Heart right ventricle (tissue), 16 donors: ENCODE results near the gene FERD3L. TPM values are rescaled to one million over a fixed set of nuclear protein-coding genes. Genes with fewer than 3 reads are reported as not detected.

Experiments
- ATAC-seq, 8 donors: fragments of 200-7000 bp; cut with Tn5 transposase; one replicate each; pipeline ENCODE4 v1.9.1; 2020; ENCODE audit warnings: mild to moderate bottlenecking in 8 of 8, moderate library complexity in 8 of 8, moderate number of reproducible peaks in 1 of 8
- DNase-seq, 2 donors: peaks; one replicate each; pipeline ENCODE4 v3.0.0-alpha.2; 2020
- H3K27ac ChIP-seq, 10 donors: fragments of 200-600 bp; sonication (generic) in 2 of 10; one replicate each; pipeline versions ENCODE4 v1.5.0 to v1.8.0; 2020 to 2022; ENCODE audit warnings: mild to moderate bottlenecking in 3 of 10
- H3K27me3 ChIP-seq, 7 donors: fragments of 200-600 bp; one replicate each; pipeline ENCODE4 v1.8.0; 2021 to 2022; ENCODE audit warnings: mild to moderate bottlenecking in 2 of 7
- H3K36me3 ChIP-seq, 9 donors: fragments of 200-600 bp; sonication (generic) in 1 of 9; one replicate each; pipeline versions ENCODE4 v1.5.0 to v1.8.0; 2020 to 2022; ENCODE audit warnings: mild to moderate bottlenecking in 2 of 9
- H3K4me1 ChIP-seq, 9 donors: fragments of 200-600 bp; sonication (generic) in 1 of 9; one replicate each; pipeline versions ENCODE4 v1.5.0 to v1.8.0; 2020 to 2022; ENCODE audit warnings: mild to moderate bottlenecking in 4 of 9
- H3K4me3 ChIP-seq, 10 donors: fragments of 200-600 bp; sonication (generic) in 2 of 10; one replicate each; pipeline versions ENCODE4 v1.5.0 to v1.8.0; 2020 to 2022; ENCODE audit warnings: mild to moderate bottlenecking in 7 of 10, moderate library complexity in 2 of 10
- H3K9me3 ChIP-seq, 11 donors: fragments of 200-600 bp in 10 of 11; sonication (generic) in 2 of 11; one replicate each; pipeline versions ENCODE4 v1.5.0 to v1.8.0; 2013 to 2022; ENCODE audit warnings: mild to moderate bottlenecking in 2 of 11, control low read depth in 1 of 11, moderate library complexity in 1 of 11
- CTCF ChIP-seq, 9 donors: fragments of 200-600 bp; sonication (generic) in 2 of 9; IDR thresholded peaks; one replicate each; pipeline versions ENCODE4 v1.5.0 to v1.8.0; 2021 to 2022; ENCODE audit warnings: antibody characterized with exemption in 9 of 9, mild to moderate bottlenecking in 5 of 9, moderate library complexity in 1 of 9
- WGBS, 2 donors: extraction: QIAGEN DNeasy Blood & Tissue Kit; methylation state at CpG; one replicate each; pipeline ENCODE4 v1.1.7; 2013; ENCODE audit warnings: inconsistent platforms in 1 of 2; 5-methylcytosine and 5-hydroxymethylcytosine counted together
- intact Hi-C, 10 donors: fragments of 100-400 bp; cut with DNase I; formaldehyde crosslinking; loops; one replicate each; pipeline versions ENCODE4 v1.11.1 to v1.14.2; 2022
- polyA plus RNA-seq, 2 donors: library from polyadenylated mRNA; stranded (reverse); fragments of 200-250 nt; gene quantifications; one replicate each; pipeline ENCODE4 v1.2.3, GENCODE V29; 2013
- total RNA-seq, 10 donors: library from RNA; stranded (reverse); fragmentation: NEBNext Ultra II Directional in 3 of 10; extraction: Animal tissue kit (Norgen Biotek cat#: 25700) in 3 of 10; gene quantifications; one replicate each; pipeline versions ENCODE4 v1.2.1 to v1.2.4, GENCODE V29; 2021 to 2023
- donor health status: Arrhythmogenic right ventricular cardiomyopathy.
- donor health status: ischemic (EF 13 %, LVEDD 7.1; RV severe dilation, severe dysfunction).
- donor health status: healthy with polysubstance abuse.
- donor health status: DM: no; HTN: yes; CAD: no.
- donor health status: DM: no; HTN: no; CAD: no.
- donor health status: ischemic (EF 25% LVEDD 6.9; RV normal size, moderate dysfunction).
- donor health status: ischemic (EF 25% LVEDD 5.7; RV mildly dilated, moderate dysfunction).
- donor health status: healthy.
- donor health status: DM: yes; HTN: yes; CAD: no.
- donor health status: Ischemic cardiomyopathy.
- donor health status: ischemic (EF 35%, LVEDD 5.7; RV mildly dilated, moderate dysfunction).
- donor health status: nonischemic (EF 11% LVEDD 7.7; RV severe dilation, severe dysfunction).
- donor health status: DM: yes; HTN: yes; CAD: no.
- donor health status: PGD.
- donor health status: ischemic (EF 29% LVEDD 5.4; RV normal size, mild dysfunction).
- donor health status: nonischemic (EF 23%, LVEDD 6.1; RV moderate dilation, normal function).

FERD3L gene
- total and polyA plus RNA-seq, 12 donors = 0.09 TPM; not detected in 11

GRCh38 chr7:19110776-19111175 is 34.4 kb downstream of the FERD3L start:
- H3K4me1 ChIP-seq = peaks cover 0 to 40% (median 15%) of the 10 kb centered on the region in 9 donors
- H3K27ac ChIP-seq = no peak overlapping the region
- no peak for TF ChIP-seq CTCF (IDR thresholded peaks at IDR 0.05)
- no peak overlapping the region for H3K4me3 ChIP-seq
- 59 to 65% methylated on average over 6 of the region's 6 CpGs for WGBS, 2 donors
- no peaks in the 10 kb centered on the region for H3K9me3 ChIP-seq
- no peak for DNase-seq
- intact Hi-C loops = loop anchor here in 1 of 10 donors (10.0 kb wide), 1 partner anchor 756 kb away; no protein-coding TSS in a partner anchor
- H3K27me3 ChIP-seq = peaks cover 0 to 100% (median 95%) of the 10 kb centered on the region in 7 donors
- no peak for ATAC-seq
- H3K36me3 ChIP-seq = no peaks in the 10 kb centered on the region

- Histone ChIP-seq H3K4me3 (no peak overlapping the region), H3K36me3 (no peaks in the 10 kb centered on the region), H3K9me3 (no peaks in the 10 kb centered on the region), H3K4me1 (peaks cover 0 to 39% (median 16%) of the 10 kb centered on the region in 9 donors), H3K27me3 (peaks cover 0 to 100% (median 96%) of the 10 kb centered on the region in 7 donors), H3K27ac (no peak overlapping the region)
- no peak for TF ChIP-seq CTCF (IDR thresholded peaks at IDR 0.05)
- ATAC-seq (no peak), DNase-seq (no peak)
- 64% methylated on average over 11 of the region's 11 CpGs for WGBS, 2 donors
- intact Hi-C loops = loop anchor here in 1 of 10 donors (10.0 kb wide), 1 partner anchor 755 kb away; no protein-coding TSS in a partner anchor
These were observed 35.0 kb downstream of the FERD3L start for GRCh38 chr7:19110026-19110730.

- WGBS, 2 donors = 65 to 67% methylated on average over 11 of the region's 11 CpGs
- peaks cover 0 to 35% (median 16%) of the 10 kb centered on the region in 9 donors for H3K4me1 ChIP-seq
- peaks cover 0 to 100% (median 96%) of the 10 kb centered on the region in 7 donors for H3K27me3 ChIP-seq
- H3K36me3 ChIP-seq = no peaks in the 10 kb centered on the region
- ATAC-seq (no peak), DNase-seq (no peak)
- H3K4me3 ChIP-seq = no peak overlapping the region
- intact Hi-C loops = no loop called here
- no peaks in the 10 kb centered on the region for H3K9me3 ChIP-seq
- TF ChIP-seq CTCF (IDR thresholded peaks at IDR 0.05) = no peak
- no peak overlapping the region for H3K27ac ChIP-seq
These were observed 35.9 kb downstream of the FERD3L start for GRCh38 chr7:19109000-19109946.
